Stromal cell of bone marrow (primary cell): ENCODE data around the gene TPCN2.

Source experiments
- DNase-seq: peaks from one replicate; pipeline ENCODE4 v3.0.0-alpha.2; 2012; ENCODE audit warnings: low read depth

The TPCN2 gene

DNA sequence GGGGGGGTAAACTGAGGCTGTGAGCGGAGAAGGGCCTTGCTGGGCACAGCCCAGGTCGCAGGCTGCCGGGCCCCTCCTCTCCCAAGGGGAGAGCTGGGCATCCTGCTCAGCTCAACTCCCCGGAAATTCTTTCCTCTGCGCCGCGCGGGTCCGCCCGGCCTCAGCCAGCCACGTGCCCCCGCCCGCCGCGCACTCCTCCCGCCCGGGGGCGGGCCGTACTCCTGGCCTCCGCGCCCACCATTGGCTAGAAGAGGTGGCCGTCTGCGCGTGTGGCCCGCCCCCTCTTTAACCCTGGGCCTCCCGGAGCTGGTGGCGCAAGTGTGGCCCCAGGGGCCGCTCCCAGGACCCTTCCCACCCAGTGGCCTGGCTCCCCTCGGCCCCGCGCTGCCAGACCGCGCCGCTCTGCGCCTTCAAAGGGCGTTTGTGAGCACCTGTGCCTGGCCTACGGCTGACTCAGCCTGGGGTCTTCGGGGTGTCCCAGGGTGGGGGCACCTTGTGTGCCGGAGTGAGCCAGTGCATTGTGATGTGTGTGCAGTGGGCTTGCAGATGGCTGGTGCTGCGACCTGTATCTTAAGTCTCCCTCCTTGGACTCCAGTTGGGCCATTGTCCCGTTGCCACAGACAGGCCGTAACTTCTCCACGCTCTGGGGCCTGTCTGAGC is 37.6 kb upstream of the TPCN2 start:
- DNase-seq = peak; percentile 68

GRCh38 chr11:69011624-69012091 is 37.1 kb upstream of the TPCN2 start:
- no peak for DNase-seq

- no peak for DNase-seq
Observed at GRCh38 chr11:69012092-69013008, 36.4 kb upstream of the TPCN2 start.

DNA sequence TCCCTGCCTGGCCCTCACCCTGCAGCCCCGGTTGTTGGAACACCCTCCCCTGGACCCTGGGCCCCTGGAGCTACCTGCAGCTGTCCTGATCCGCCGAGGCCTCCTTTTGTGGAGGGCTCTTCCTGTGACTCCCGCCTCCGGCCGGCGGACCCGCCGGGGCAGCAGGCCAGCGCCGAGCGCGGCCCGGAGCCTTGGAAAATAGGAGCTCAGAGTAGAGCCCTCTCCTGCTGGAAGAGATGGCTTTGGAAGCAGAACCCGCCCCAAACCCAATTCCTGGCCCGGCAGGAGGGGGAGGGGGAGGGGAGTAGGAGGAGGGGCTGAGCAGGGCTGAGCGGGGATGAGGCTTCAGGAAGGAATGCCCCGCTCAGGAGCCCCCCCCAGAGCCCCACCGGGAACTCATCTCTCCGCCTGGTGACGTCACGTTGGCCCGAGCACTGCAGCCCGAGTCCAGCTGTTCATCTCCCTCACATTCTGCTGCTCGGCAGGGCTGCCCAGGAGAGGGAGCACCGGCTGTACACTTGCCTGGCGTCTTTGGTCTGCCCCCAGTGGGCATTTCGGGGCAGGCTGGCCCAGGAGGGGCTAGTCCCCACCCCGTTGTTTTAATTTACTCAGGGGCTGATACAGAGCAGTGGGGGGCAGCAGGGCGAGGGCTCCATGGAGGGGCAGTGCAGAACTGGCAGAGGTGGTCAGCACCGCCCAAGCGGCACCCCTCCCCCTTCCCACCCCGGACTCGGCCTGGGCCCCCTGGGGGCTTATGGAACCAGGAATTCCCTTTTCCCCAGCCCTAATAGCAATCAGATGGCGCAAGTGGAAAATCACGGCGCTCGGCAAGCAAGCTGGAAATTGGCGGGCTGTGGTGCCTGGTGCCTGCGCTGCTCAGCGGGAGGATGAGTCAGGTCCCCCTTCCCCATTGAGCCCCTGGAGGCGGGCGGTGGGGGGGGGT is 35.5 kb upstream of the TPCN2 start, which contains the start of gene MRGPRF:
MRGPRF (minus strand) TSS at position 238 of the 943 bp plus-strand sequence. CDS start 3,345 bp downstream, outside the sequence.
- peak; percentile 90 for DNase-seq

DNA sequence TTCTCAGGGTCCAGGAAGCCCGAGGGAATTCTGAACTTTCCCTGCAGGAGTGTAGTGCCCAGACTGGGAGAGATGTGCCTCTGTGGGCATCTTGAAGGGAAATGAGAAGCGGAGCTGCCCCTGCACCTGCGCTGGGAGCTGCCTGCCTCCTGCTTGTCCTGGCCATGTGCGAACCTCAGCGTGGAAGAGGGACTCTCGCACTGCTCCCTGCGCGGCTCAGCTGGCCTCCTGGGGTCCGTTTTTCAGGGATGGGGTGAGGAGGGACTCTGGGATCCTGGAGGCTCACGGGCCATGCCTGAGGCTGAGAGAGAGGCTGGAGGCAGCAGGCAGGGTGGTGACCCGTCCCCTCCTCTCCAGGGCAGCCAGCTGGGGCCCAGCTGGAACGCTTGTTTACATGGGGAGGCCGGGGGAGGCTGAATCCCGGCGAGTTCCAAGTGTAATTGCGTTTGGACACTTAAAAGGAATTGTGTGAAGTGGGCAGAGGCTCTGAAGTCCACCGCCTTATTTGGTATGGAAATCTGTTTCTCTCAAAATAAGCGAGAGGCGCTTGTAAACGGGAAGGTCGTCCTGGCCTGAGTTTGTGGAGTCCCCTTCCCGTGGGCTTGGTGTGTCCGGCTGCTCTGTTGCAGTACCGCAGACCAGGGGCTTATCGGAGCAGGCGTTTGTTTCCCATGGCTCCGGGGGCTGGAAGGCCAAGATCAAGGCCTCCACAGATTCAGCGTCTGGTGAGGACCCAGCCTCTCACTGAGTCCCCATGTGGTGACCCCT is 34.5 kb upstream of the TPCN2 start:
- DNase-seq = no peak

DNA sequence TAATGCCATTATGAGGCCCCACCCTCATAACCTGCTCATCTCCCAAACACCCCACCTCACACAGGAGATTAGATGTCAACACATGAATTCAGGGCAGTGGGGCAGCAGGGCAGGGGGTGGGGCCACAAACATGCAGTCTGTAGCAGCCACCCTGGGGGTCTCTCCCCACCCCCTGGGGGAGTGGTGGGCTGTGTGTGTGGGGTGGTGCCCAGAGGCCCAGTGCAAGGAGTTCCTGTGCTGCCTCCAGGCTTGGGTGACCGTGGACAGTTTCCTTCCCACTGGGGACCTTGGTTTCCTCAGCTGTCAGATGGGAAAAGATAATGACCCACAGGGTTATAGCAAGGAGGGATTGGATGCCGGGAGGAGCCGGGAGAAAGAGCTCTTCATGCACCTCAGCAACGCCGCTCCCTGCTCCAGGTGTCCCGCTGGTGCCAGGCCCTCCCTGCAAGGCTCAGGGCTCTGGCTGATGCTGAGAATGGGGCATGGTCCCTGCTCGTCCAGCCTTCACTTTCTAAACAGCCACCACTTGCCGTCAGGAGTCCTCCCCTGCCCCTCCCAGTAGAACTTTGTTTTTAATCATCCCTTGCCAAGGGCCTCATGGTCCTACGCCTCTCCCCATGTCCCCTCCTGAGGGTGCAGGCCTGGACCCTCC is 33.7 kb upstream of the TPCN2 start:
- no peak for DNase-seq

DNA sequence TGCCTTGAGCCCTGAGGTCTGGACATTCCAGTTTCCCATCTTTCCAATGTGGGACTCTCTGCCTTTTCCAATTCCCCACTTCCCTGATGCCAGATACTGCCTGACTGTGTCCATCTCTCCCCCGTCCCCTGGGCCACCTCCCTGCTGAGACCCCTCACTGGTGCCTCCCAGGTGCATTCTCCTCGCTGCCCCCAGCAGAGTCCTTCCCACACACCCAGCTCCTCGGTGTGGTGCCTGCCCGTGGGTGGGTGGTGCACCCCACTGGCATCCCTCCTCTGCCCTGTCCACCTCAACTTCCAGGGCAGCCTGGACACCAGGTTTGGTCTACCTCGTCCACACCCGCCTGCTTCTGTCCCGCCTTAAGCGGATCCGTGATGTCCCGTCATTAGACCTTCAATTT is 30.8 kb upstream of the TPCN2 start:
- DNase-seq = no peak

DNA sequence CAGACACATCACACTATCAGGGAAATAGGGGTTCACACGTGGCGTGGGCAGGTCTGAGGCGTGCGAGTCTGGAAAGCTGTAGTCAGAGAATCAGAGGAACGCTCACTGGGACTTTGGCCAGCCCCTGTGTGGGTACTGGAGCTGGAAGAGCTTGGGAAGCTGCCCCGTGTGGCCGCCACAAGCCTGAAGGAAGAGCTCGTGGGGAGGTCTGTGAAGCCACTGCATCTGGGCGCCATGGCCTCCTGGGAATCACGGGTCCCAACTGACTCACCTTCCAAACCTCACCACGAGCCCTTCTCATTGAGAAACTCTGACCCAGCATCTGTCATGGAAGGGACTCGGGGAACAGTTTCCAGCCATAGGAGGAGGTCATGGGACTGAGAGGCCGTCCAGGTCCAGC is 29.8 kb upstream of the TPCN2 start:
- DNase-seq = no peak

DNA sequence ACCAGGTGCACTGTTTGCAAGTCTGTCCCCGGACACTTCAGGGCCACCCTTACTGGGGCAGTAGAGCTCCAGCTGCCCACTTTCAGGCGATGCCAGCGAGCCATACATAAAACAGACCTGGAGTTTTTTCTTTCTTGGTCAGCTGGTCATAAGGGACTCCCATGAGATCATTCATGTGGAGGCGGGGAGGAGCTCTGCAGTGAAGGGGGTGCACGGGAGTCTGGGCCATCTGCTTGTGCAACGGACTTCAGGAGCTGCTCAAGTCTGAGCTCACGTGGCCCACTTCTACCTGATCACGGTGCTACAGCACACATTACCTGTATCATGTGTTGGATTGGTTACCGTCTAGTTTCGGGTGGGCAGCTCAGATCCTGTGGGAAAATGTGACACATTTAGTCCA is 26.5 kb upstream of the TPCN2 start:
- no peak for DNase-seq

DNA sequence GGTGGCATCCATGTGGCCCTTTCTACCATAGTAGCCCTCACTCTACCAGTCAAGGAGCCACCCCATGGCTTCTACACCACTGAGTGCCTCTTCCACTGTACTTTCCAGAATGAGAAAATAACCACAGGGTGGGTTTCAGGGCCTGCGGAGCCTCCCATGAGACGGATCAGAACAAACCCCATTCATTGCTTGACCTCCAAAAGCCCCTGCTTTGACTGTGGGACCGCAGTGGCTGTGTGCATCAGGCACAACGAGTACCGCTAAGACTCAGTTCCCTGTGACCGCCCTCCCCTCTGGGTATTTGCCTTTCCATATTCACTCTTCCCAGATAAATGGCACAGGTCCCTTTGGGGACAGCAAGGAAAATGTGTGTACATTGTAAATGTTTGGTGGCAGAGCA is 24.2 kb upstream of the TPCN2 start:
- no peak for DNase-seq

DNA sequence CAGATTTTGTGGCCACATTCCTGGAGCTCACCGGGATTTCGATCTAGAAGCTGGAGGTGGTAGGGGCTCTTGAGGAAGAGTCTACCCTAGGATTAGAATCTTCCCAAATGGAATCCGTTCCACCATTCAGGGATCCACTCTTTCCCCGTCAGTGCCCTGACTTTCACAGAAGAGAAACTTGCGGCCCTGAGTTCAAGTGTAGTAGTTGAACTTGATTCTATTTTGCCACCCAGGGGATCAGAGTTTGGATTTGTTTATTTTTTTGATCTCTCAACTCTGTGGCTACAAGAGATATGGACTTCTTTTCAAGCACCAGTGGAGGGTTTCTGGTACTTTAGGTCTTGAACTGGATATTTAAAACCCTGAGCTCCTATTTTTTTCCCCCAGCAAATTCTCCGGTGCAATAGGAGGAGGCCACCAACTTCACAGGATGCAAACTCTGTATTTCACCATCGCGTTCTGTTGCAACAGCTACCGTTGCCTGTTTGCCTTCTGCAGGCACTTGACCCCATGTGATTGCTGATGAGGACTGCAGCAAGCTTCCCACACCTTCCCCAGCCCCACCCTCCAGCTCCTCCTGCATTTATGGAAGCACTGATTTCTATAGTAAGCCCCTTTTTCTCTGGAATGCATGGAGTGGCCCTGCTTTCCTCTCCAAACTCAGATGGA is 20.9 kb upstream of the TPCN2 start:
- no peak for DNase-seq

DNA sequence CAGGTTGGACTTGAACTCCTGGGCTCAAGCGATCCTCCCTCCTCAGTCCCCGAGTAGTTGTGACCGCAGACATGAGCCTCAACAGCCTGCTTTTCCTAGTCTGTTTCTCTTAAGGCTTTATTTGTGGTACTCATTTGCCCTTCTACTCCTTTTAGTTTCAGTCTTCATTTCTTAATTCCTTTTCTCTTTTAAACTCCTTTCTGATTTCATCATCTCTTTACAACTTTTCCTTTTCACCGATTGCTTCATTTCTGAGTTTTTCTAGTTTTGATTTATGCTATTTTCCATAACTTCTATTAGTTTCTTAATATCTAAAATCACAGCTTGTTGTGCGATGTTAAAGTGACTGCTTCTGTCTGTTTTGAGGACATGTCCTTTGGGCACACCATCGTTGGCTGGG is 18.4 kb upstream of the TPCN2 start:
- DNase-seq = no peak

DNA sequence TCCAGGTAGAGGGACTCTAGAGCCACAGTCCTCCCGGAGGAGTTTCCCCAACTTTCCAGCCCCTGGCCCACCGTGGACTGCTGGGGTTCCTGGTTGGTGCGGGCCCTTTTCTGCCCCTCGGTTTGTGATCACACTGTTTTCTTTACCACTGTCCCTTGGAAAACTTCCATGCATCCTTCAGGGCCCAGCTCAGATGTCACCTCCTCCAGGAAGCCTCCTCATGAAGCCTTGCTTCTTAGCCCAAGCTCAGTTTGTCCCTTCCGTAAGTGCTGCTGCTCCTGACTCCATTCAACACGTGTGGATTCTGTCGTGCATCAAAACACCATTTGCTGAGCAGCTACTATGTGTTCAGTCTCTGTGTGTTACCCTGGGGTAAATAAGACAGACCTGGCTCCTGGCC is 15.9 kb upstream of the TPCN2 start:
- no peak for DNase-seq

GRCh38 chr11:69033431-69033830 is 15.3 kb upstream of the TPCN2 start:
- no peak for DNase-seq

- DNase-seq = no peak
Observed at GRCh38 chr11:69034123-69034867, 14.4 kb upstream of the TPCN2 start.

DNA sequence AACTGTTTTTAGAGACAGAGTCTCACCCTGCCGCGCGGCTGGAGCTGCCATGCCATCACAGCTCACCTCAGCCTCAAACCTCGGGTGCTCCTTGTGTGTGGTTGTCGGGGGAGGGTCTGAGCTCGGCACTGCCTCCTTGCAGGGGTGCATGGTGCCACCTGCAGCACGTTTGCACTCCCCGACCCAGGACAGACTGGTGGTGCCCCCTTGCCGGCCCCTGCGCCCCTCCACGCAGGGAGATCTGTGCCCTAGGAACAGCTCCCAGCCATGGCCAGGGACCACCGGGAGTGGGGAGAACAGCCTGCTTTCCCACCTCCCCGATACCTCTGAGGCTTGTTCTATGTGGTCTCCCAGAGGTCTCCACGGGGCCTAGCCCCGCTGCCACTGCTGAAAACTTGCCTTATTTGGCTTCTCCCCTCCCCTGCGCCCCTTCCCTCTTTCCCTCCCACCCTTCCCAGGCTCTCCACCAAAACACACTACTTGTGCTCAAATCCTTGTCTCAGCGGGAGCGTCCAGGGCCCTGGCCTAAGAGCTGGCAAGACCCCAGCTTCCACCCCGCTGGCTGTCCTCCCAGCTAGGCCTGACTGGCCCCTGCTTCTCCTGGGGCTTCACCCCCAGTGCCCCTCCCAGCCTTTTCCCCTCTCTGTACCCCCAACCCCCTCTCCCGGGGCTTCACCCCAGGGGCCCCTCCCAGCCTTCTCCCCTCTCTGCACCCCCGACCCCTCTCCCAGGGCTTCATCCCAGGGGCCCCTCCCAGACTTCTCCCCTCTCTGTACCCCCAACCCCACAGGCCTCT is 13.4 kb upstream of the TPCN2 start:
- no peak for DNase-seq

DNA sequence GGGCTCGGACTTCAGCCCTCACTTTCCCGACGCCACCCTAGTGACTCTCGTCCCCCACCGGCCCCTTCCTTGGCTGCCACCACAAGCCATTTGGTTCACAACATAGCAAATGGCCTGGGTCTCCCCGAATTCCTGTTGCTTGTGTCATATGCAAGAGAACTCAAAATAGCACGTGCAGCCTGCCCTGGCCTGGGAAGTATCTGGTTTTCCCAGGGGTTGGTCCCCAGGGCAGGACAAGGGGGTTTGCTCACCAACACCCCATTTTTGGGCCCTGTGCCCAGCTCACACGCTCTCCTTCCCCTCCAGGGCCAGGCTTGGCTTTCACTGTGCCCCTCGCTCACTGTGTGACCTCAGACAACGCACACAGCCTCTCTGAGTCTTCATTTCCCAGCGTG is 12.8 kb upstream of the TPCN2 start:
- no peak for DNase-seq

DNA sequence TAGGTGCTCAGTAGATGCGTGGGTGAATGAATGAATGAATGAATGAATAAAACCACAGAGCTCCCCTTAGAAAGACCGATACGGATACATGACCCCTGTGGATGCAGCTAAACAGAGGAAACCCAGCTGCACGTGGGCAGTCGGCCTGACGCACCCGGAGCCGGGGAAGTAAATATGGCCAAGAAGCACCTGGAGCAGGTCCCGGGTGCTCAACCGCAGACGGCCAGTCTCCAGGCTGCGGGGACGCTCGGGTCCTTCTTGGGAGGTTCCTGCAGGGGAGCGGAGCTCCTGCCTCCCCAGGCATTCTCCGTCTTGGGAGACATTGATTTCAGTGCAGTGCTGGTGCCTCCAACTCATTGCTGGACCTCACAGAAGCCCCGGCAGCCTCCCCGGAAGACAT is 11.7 kb upstream of the TPCN2 start:
- no peak for DNase-seq

- no peak for DNase-seq
Observed at GRCh38 chr11:69037544-69037943, 11.2 kb upstream of the TPCN2 start.
